Astrocyte of the spinal cord (primary cell): Measurements from ENCODE around the gene MESP1.
A peak's percentile ranks its signal among the peaks of the same experiment; 100 is the strongest.
"Not testable (repeated sequence)": the region's sequence is repeated elsewhere in the genome, so short reads cannot be mapped to it uniquely, and the experiment has no call there.

Source experiments
- DNase-seq: peaks from one replicate; pipeline ENCODE4 v3.0.0; 2011; ENCODE audit warnings: low read depth, low spot score
- H3K4me3 ChIP-seq: 2 replicates; pipeline ENCODE4 v1.5.1; 2011; ENCODE audit warnings: low read depth, mild to moderate bottlenecking, low read length, moderate library complexity
- in situ Hi-C: cut with HindIII; loops from 2 replicates; pipeline ENCODE4 v1.10.0; 2017; ENCODE audit warnings: low sequenced_read_pairs
- TF ChIP-seq, protein P1 (sequence below): IDR thresholded peaks from 2 replicates; pipeline ENCODE4 v1.5.1; 2012; ENCODE audit warnings: low read depth, mild to moderate bottlenecking, low read length, inconsistent platforms

The MESP1 gene

GRCh38 chr15:89785774-89786140 is 34.7 kb upstream of the MESP1 start:
- no peak overlapping the region for H3K4me3 ChIP-seq
- no peak for DNase-seq
- in situ Hi-C loops = no loop called here
- TF ChIP-seq, protein P1, sequence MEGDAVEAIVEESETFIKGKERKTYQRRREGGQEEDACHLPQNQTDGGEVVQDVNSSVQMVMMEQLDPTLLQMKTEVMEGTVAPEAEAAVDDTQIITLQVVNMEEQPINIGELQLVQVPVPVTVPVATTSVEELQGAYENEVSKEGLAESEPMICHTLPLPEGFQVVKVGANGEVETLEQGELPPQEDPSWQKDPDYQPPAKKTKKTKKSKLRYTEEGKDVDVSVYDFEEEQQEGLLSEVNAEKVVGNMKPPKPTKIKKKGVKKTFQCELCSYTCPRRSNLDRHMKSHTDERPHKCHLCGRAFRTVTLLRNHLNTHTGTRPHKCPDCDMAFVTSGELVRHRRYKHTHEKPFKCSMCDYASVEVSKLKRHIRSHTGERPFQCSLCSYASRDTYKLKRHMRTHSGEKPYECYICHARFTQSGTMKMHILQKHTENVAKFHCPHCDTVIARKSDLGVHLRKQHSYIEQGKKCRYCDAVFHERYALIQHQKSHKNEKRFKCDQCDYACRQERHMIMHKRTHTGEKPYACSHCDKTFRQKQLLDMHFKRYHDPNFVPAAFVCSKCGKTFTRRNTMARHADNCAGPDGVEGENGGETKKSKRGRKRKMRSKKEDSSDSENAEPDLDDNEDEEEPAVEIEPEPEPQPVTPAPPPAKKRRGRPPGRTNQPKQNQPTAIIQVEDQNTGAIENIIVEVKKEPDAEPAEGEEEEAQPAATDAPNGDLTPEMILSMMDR = no peak

DNA sequence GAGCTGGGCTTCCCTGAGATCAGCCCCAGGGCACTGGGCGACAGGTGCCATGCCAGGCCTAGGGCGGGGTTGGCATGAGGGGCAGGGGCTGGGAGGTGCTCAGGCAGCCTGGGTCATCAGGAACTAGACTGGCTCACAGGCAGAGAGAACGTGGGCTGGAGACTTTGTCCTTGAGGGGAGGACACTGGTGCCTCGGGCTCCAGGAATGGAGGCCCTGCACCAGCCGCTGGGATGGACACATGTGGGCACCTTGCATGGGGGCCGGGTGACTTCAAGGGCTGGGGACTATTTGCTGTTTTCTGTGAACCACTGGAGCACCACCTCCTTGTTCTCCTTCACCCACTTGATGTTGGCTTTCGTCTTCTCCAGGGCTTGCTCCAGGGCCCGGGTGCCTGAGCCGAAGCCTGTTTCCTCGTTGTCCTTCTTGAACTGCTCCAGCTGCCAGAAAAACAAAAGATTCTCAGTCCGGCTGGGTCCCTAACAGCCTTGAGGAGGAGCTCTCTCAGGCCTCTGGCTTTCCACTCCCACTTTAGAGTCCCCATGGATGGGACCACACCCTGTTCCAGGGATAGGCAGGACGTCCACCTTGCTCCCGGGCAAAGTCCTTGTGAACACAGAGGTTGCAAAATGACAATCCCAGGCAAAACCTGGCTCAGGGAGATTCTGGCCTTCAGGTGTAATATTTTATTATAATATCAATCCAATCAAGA is 34.2 kb upstream of the MESP1 start:
- TF ChIP-seq, protein P1 = no peak
- in situ Hi-C loops = no loop called here
- H3K4me3 ChIP-seq = no peak overlapping the region
- no peak for DNase-seq

GRCh38 chr15:89784686-89784960 is 33.6 kb upstream of the MESP1 start:
- H3K4me3 ChIP-seq = no peak overlapping the region
- in situ Hi-C loops = no loop called here
- TF ChIP-seq, protein P1 = no peak
- DNase-seq = no peak

GRCh38 chr15:89783861-89784685 is 33.0 kb upstream of the MESP1 start:
- no peak for DNase-seq
- TF ChIP-seq, protein P1 = no peak

GRCh38 chr15:89783111-89783860 is 32.2 kb upstream of the MESP1 start:
- in situ Hi-C loops = no loop called here
- DNase-seq = peak; percentile 32
- H3K4me3 ChIP-seq = no peak overlapping the region
- TF ChIP-seq, protein P1 = no peak

More at GRCh38 chr15:89783861-89784685, 33.0 kb upstream of the MESP1 start:
- no peak overlapping the region for H3K4me3 ChIP-seq
- in situ Hi-C loops = no loop called here

GRCh38 chr15:89782619-89782950 is 31.5 kb upstream of the MESP1 start:
- DNase-seq, H3K4me3 ChIP-seq, in situ Hi-C loops: not testable (repeated sequence)
